ENCODE measurements around the gene MMP20. TPM values are rescaled to one million over a fixed set of nuclear protein-coding genes. Genes with fewer than 3 reads are reported as not detected.

Gene MMP20
- polyA plus RNA-seq, 2 donors = not detected

DNA sequence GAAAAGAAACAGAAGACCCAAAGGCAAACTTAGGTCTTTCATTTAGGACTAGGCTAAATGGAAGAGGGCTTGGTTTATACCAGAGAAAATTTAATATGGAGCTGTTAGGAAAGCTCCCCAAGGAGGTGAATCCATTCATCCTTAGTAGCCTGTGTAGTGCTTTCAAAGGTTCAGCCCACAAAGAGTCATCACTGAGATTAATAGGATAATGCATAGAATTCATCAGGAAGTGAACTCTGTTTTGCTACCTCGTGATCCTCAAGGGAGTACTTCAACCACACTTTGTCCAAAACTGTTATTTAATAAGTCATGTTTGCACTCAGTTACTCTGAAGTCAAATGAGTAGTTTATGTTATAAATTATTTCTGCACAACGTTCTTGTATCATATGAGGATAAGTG, 51.3 kb downstream of the MMP20 start:
- no peak overlapping the region for H3K27ac ChIP-seq (ENCODE audit: low read depth in 2 of 2, low read length in 1 of 2)
- H3K4me1 ChIP-seq (ENCODE audit: control insufficient read depth in 2 of 2, insufficient read depth in 2 of 2, low read length in 1 of 2) = no peaks in the 10 kb centered on the region
- H3K27me3 ChIP-seq (ENCODE audit: control insufficient read depth in 1 of 2, insufficient read depth in 2 of 2, low read length in 2 of 2) = no peaks in the 10 kb centered on the region
- no peak overlapping the region for H3K4me3 ChIP-seq (ENCODE audit: low read depth in 1 of 2, low read length in 2 of 2)
- H3K36me3 ChIP-seq (ENCODE audit: control insufficient read depth in 2 of 2, insufficient read depth in 2 of 2, low read length in 1 of 2) = no peaks in the 10 kb centered on the region
- peaks cover 0 to 1% of the 10 kb centered on the region in 2 donors for H3K9me3 ChIP-seq (ENCODE audit: control insufficient read depth in 2 of 2, insufficient read depth in 1 of 2, low read depth in 1 of 2, low read length in 1 of 2)
- 37 to 52% methylated on average over 2 of the region's 2 CpGs for WGBS, 2 donors

DNA sequence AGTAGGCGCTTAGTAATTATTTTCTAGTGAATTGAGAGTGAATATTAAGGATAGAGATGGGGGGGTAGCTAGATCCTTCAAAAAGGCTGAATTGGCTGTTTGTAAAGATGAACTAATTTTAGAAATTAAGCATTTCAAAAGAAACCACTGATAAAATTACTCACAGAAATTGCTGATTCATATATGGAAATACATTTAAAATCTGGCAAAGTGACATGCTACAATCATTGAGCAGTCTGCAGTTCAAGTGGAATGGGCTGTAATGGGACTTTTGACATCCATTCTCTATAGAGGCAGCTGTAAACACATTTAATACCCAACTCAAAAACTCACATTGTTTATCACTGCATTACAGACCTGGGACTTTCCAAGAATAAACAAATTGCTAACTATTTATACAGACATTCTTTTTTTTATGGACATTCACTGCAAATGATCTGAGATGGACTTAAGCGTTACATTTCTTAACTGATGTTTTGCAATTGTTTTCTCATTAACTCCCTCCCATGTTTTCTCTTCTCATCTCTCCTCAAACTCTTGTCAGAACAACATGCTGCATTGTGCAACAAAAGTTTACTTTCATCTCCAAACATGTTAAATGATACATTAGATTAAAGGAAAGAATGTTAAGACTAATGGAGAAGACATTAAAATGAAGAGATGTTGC, 52.4 kb downstream of the MMP20 start:
- Histone ChIP-seq H3K9me3 (ENCODE audit: control insufficient read depth in 2 of 2, insufficient read depth in 1 of 2, low read depth in 1 of 2, low read length in 1 of 2) (peaks cover 0 to 7% of the 10 kb centered on the region in 2 donors), H3K4me3 (ENCODE audit: low read depth in 1 of 2, low read length in 2 of 2) (no peak overlapping the region), H3K27me3 (ENCODE audit: control insufficient read depth in 1 of 2, insufficient read depth in 2 of 2, low read length in 2 of 2) (no peaks in the 10 kb centered on the region), H3K4me1 (ENCODE audit: control insufficient read depth in 2 of 2, insufficient read depth in 2 of 2, low read length in 1 of 2) (no peaks in the 10 kb centered on the region), H3K36me3 (ENCODE audit: control insufficient read depth in 2 of 2, insufficient read depth in 2 of 2, low read length in 1 of 2) (no peaks in the 10 kb centered on the region), H3K27ac (ENCODE audit: low read depth in 2 of 2, low read length in 1 of 2) (no peak overlapping the region)
- 77 to 81% methylated on average over 2 of the region's 2 CpGs for WGBS, 2 donors

- Histone ChIP-seq H3K4me3 (ENCODE audit: low read depth in 1 of 2, low read length in 2 of 2) (no peak overlapping the region), H3K9me3 (ENCODE audit: control insufficient read depth in 2 of 2, insufficient read depth in 1 of 2, low read depth in 1 of 2, low read length in 1 of 2) (peaks cover 0 to 7% of the 10 kb centered on the region in 2 donors), H3K27ac (ENCODE audit: low read depth in 2 of 2, low read length in 1 of 2) (no peak overlapping the region), H3K36me3 (ENCODE audit: control insufficient read depth in 2 of 2, insufficient read depth in 2 of 2, low read length in 1 of 2) (no peaks in the 10 kb centered on the region), H3K4me1 (ENCODE audit: control insufficient read depth in 2 of 2, insufficient read depth in 2 of 2, low read length in 1 of 2) (no peaks in the 10 kb centered on the region), H3K27me3 (ENCODE audit: control insufficient read depth in 1 of 2, insufficient read depth in 2 of 2, low read length in 2 of 2) (no peaks in the 10 kb centered on the region)
- WGBS, 2 donors = 66 to 72% methylated on average over 3 of the region's 3 CpGs
Measured at GRCh38 chr11:102568851-102569250, 56.3 kb downstream of the MMP20 start.

- Histone ChIP-seq H3K4me1 (ENCODE audit: control insufficient read depth in 2 of 2, insufficient read depth in 2 of 2, low read length in 1 of 2) (no peaks in the 10 kb centered on the region), H3K27me3 (ENCODE audit: control insufficient read depth in 1 of 2, insufficient read depth in 2 of 2, low read length in 2 of 2) (no peaks in the 10 kb centered on the region), H3K27ac (ENCODE audit: low read depth in 2 of 2, low read length in 1 of 2) (no peak overlapping the region), H3K4me3 (ENCODE audit: low read depth in 1 of 2, low read length in 2 of 2) (no peak overlapping the region), H3K36me3 (ENCODE audit: control insufficient read depth in 2 of 2, insufficient read depth in 2 of 2, low read length in 1 of 2) (no peaks in the 10 kb centered on the region), H3K9me3 (ENCODE audit: control insufficient read depth in 2 of 2, insufficient read depth in 1 of 2, low read depth in 1 of 2, low read length in 1 of 2) (peaks cover 0 to 7% of the 10 kb centered on the region in 2 donors)
- 67 to 68% methylated on average over 1 of the region's 1 CpG for WGBS, 2 donors
Measured at GRCh38 chr11:102566112-102566511, 59.0 kb downstream of the MMP20 start.

- H3K27me3 ChIP-seq (ENCODE audit: control insufficient read depth in 1 of 2, insufficient read depth in 2 of 2, low read length in 2 of 2) = no peaks in the 10 kb centered on the region
- H3K9me3 ChIP-seq (ENCODE audit: control insufficient read depth in 2 of 2, insufficient read depth in 1 of 2, low read depth in 1 of 2, low read length in 1 of 2) = peaks cover 0 to 7% of the 10 kb centered on the region in 2 donors
- no peaks in the 10 kb centered on the region for H3K36me3 ChIP-seq (ENCODE audit: control insufficient read depth in 2 of 2, insufficient read depth in 2 of 2, low read length in 1 of 2)
- H3K4me1 ChIP-seq (ENCODE audit: control insufficient read depth in 2 of 2, insufficient read depth in 2 of 2, low read length in 1 of 2) = no peaks in the 10 kb centered on the region
- H3K4me3 ChIP-seq (ENCODE audit: low read depth in 1 of 2, low read length in 2 of 2) = no peak overlapping the region
- no peak overlapping the region for H3K27ac ChIP-seq (ENCODE audit: low read depth in 2 of 2, low read length in 1 of 2)
- WGBS, 2 donors = 52 to 56% methylated on average over 2 of the region's 2 CpGs
Measured at GRCh38 chr11:102564110-102564509, 61.0 kb downstream of the MMP20 start.

- no peaks in the 10 kb centered on the region for H3K36me3 ChIP-seq (ENCODE audit: control insufficient read depth in 2 of 2, insufficient read depth in 2 of 2, low read length in 1 of 2)
- H3K27ac ChIP-seq (ENCODE audit: low read depth in 2 of 2, low read length in 1 of 2) = no peak overlapping the region
- no peaks in the 10 kb centered on the region for H3K4me1 ChIP-seq (ENCODE audit: control insufficient read depth in 2 of 2, insufficient read depth in 2 of 2, low read length in 1 of 2)
- no peaks in the 10 kb centered on the region for H3K9me3 ChIP-seq (ENCODE audit: control insufficient read depth in 2 of 2, insufficient read depth in 1 of 2, low read depth in 1 of 2, low read length in 1 of 2)
- H3K4me3 ChIP-seq (ENCODE audit: low read depth in 1 of 2, low read length in 2 of 2) = no peak overlapping the region
- H3K27me3 ChIP-seq (ENCODE audit: control insufficient read depth in 1 of 2, insufficient read depth in 2 of 2, low read length in 2 of 2) = no peaks in the 10 kb centered on the region
Measured at GRCh38 chr11:102561636-102562035, 63.5 kb downstream of the MMP20 start.

GRCh38 chr11:102560555-102561011, 64.5 kb downstream of the MMP20 start:
- Histone ChIP-seq H3K9me3 (ENCODE audit: control insufficient read depth in 2 of 2, insufficient read depth in 1 of 2, low read depth in 1 of 2, low read length in 1 of 2) (no peaks in the 10 kb centered on the region), H3K36me3 (ENCODE audit: control insufficient read depth in 2 of 2, insufficient read depth in 2 of 2, low read length in 1 of 2) (no peaks in the 10 kb centered on the region), H3K4me3 (ENCODE audit: low read depth in 1 of 2, low read length in 2 of 2) (peak overlapping the region in 1 of 2 donors; percentile 28), H3K4me1 (ENCODE audit: control insufficient read depth in 2 of 2, insufficient read depth in 2 of 2, low read length in 1 of 2) (no peaks in the 10 kb centered on the region), H3K27ac (ENCODE audit: low read depth in 2 of 2, low read length in 1 of 2) (peak overlapping the region in 1 of 2 donors; percentile 79), H3K27me3 (ENCODE audit: control insufficient read depth in 1 of 2, insufficient read depth in 2 of 2, low read length in 2 of 2) (no peaks in the 10 kb centered on the region)
- 11 to 20% methylated on average over 6 of the region's 6 CpGs for WGBS, 2 donors

- Histone ChIP-seq H3K4me3 (ENCODE audit: low read depth in 1 of 2, low read length in 2 of 2) (no peak overlapping the region), H3K4me1 (ENCODE audit: control insufficient read depth in 2 of 2, insufficient read depth in 2 of 2, low read length in 1 of 2) (no peaks in the 10 kb centered on the region), H3K36me3 (ENCODE audit: control insufficient read depth in 2 of 2, insufficient read depth in 2 of 2, low read length in 1 of 2) (no peaks in the 10 kb centered on the region), H3K27me3 (ENCODE audit: control insufficient read depth in 1 of 2, insufficient read depth in 2 of 2, low read length in 2 of 2) (no peaks in the 10 kb centered on the region), H3K27ac (ENCODE audit: low read depth in 2 of 2, low read length in 1 of 2) (no peak overlapping the region), H3K9me3 (ENCODE audit: control insufficient read depth in 2 of 2, insufficient read depth in 1 of 2, low read depth in 1 of 2, low read length in 1 of 2) (no peaks in the 10 kb centered on the region)
Measured at GRCh38 chr11:102559839-102560238, 65.3 kb downstream of the MMP20 start.

GRCh38 chr11:102555091-102555490, 70.0 kb downstream of the MMP20 start:
- H3K27me3 ChIP-seq (ENCODE audit: control insufficient read depth in 1 of 2, insufficient read depth in 2 of 2, low read length in 2 of 2) = no peaks in the 10 kb centered on the region
- no peak overlapping the region for H3K4me3 ChIP-seq (ENCODE audit: low read depth in 1 of 2, low read length in 2 of 2)
- H3K27ac ChIP-seq (ENCODE audit: low read depth in 2 of 2, low read length in 1 of 2) = no peak overlapping the region
- H3K9me3 ChIP-seq (ENCODE audit: control insufficient read depth in 2 of 2, insufficient read depth in 1 of 2, low read depth in 1 of 2, low read length in 1 of 2) = no peaks in the 10 kb centered on the region
- H3K4me1 ChIP-seq (ENCODE audit: control insufficient read depth in 2 of 2, insufficient read depth in 2 of 2, low read length in 1 of 2) = no peaks in the 10 kb centered on the region
- WGBS, 2 donors = 90 to 93% methylated on average over 3 of the region's 3 CpGs
- H3K36me3 ChIP-seq (ENCODE audit: control insufficient read depth in 2 of 2, insufficient read depth in 2 of 2, low read length in 1 of 2) = no peaks in the 10 kb centered on the region

DNA sequence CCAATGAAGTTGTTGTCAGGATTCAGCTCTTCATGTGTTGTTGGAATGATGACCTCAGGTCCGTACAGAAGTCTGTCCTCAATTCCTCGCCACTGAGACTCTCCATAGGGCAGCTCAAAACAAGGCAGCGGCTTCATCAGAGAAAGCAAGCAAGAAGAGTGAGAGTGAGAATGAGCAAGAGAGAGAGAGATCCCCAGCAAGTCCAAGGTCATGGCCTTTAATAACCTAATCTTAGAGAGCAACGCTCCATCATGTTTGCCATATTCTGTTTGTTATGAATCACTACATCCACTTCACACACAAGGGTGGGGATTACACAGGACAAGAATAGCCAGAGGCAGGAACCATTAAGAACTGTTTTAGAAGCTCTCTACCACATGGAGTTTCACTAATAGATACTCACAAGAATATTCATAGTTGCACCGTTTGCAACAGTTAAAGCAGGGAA, 71.3 kb downstream of the MMP20 start:
- no peaks in the 10 kb centered on the region for H3K27me3 ChIP-seq (ENCODE audit: control insufficient read depth in 1 of 2, insufficient read depth in 2 of 2, low read length in 2 of 2)
- H3K9me3 ChIP-seq (ENCODE audit: control insufficient read depth in 2 of 2, insufficient read depth in 1 of 2, low read depth in 1 of 2, low read length in 1 of 2) = no peaks in the 10 kb centered on the region
- H3K27ac ChIP-seq (ENCODE audit: low read depth in 2 of 2, low read length in 1 of 2) = no peak overlapping the region
- 75 to 78% methylated on average over 5 of the region's 5 CpGs for WGBS, 2 donors
- no peak overlapping the region for H3K4me3 ChIP-seq (ENCODE audit: low read depth in 1 of 2, low read length in 2 of 2)
- no peaks in the 10 kb centered on the region for H3K36me3 ChIP-seq (ENCODE audit: control insufficient read depth in 2 of 2, insufficient read depth in 2 of 2, low read length in 1 of 2)
- no peaks in the 10 kb centered on the region for H3K4me1 ChIP-seq (ENCODE audit: control insufficient read depth in 2 of 2, insufficient read depth in 2 of 2, low read length in 1 of 2)

All from esophagus (tissue), 2 donors.